GM10847 (cell line): Measurements from ENCODE around the gene HOXA9.

Experiments used
- POLR2A ChIP-seq: IDR thresholded peaks from 2 replicates; pipeline ENCODE4 v1.6.1; 2011; ENCODE audit not compliant: insufficient read length; ENCODE audit errors: extremely low read depth

Gene HOXA9

DNA sequence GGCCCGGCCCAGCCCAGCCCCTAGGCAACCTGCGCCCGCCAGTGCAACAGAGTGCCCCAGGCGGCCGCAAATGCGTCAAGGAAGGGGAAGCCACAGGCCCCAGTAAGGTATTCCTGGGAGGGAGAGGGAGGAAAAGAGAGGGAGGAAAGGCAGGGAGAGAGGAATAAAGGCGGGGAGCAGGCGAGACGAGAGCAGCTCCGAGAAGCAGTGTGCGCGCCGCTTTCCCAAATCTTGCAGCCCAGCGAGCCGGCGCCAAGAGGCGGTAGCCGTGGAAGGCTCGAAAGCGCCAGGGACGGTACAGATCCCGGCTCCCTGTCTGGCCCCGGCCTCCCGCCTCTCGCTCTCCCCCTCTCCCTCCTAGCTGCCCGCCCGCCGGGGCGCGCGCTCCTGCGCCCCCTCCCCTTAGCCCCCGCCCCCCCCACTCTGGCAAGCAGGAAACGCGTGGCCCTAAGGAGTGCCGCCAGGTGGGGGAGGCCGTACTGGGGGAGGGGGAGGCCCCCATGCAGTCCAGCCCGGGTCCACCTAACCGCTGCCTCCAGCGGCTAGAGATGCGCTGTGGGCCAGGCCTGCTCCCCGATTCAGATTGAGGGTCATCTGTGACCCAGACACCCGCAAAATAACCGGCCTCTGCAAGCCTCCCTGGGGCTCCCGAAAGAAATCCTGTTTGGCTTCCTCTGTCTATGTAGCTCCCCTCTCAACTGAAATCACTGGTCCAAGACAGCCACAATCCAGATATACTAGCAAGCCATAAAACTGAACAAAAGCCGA, 4.5 kb upstream of the HOXA9 start:
- TF ChIP-seq POLR2A: no peak

DNA sequence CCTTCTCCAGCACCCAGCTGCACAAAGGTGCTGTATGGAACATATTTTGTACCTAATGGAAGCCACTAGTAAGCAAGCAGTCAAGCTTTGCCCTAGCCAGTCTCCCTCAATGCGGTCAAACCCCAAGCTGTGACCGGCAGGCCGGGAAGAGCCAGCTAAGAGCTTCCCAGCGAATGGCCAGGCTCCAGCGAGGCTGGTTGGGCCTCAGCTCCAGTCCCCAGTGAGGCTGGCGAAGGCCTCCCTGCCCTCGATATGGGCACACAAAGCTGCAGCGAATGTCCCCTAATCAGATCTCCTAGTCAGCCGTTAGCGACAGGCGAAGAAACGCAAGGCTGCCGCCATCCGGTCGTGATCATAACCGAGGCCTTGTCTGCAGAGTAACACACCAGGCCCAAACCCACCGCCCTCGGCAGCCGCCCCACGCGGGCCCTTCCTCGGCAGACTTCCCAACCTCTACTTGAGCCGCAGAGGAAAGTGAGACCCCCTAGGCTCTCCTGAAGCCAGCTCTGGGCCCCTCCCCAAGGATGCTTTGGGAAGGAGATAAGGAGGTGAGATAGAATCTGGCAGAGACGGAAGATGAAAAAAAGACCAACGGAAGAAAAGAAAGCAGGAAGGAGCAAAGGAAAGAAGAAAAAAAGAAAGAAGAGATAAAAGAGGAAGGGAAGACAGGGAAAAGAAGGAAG, 3.1 kb upstream of the HOXA9 start:
- no peak for TF ChIP-seq POLR2A

DNA sequence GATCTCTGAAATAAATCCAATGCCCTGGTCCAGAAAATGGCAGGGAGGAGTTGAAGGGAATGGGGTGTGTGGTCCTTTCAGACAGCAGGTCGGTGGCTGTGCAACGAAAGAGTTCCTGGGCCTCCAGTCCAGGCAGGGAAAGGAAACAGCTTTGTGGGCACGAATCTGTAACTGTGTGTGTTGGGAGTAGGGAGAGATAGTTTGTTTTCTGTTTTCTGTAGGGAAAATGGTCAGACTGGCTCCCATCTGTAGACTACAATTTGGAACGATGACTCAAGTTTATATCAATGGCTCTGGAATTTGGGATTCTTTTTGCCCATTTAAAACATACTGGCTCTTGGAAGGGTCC, 2.6 kb upstream of the HOXA9 start:
- TF ChIP-seq POLR2A: no peak

DNA sequence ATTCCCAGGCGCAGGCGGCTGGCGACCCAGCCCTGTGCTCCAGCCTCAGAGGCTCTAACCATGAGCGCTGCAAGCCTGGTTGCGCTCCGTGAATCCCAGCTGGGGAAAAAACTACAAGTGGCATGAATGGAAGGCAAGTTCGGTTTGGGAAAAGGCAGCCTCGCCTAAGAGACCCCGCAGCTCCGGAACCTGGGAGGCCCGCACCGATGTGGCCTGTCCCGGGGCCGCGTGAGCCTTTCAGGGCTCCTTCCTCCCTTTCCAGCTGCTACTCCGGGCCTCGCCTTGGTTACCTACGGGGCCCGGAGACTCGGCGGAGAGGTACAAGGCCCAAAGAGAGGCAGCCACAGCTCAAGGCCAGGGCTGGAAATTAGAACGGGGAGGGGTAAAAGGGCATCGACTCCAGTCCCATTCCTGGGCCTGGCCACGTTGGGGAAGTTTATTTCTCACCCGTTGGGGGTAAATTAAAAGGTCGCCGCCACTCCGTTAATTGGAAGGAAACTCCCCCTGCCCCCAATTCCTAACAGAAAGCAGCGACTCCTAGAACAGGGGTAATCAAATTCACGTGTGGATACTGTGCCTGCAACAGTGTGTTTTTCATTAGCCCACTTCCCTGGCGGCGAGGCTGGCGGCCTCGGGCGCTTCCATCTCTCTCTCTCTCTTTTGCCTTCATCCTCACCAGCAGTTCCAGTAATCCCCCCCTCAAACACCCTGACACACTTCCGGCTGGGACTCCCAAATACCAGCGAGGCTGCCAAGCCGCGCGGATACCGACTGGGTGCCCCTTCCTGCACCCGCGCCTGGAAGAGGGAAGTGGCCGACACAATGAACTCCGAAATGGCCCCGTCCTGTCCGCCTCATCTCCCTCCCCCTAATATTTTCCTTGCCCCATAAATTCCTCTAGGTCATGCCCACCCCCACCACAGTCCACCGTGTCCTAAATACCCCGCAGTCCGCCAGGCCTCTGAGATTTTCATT, 1.5 kb upstream of the HOXA9 start:
- TF ChIP-seq POLR2A: no peak

DNA sequence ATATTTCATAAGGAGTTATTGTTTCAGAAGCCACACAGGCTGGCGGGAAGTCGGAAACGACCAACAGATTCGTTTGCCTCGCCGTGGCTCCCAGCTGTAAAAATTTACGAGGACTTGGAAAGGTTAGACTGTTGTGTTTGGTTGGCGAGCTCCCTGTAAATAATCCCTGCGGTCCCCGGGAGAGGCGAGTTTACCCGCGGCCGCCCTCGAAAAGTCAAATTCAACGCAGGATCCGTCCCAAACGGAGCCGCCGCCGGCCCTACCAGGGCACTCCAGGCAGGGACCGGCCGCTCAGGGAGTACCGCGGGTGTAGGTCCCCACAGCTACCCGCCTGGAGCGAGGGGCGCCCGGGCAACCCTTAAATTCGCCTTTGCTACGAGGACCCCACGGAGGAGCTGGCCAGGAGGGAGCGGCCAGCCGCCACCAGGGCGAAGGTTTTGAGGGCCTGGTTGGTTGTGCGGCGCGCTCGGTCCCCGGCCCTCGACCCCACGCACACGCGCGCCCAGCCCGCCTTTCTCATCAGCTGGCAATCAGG, 726 bp upstream of the HOXA9 start:
- TF ChIP-seq POLR2A: no peak

DNA sequence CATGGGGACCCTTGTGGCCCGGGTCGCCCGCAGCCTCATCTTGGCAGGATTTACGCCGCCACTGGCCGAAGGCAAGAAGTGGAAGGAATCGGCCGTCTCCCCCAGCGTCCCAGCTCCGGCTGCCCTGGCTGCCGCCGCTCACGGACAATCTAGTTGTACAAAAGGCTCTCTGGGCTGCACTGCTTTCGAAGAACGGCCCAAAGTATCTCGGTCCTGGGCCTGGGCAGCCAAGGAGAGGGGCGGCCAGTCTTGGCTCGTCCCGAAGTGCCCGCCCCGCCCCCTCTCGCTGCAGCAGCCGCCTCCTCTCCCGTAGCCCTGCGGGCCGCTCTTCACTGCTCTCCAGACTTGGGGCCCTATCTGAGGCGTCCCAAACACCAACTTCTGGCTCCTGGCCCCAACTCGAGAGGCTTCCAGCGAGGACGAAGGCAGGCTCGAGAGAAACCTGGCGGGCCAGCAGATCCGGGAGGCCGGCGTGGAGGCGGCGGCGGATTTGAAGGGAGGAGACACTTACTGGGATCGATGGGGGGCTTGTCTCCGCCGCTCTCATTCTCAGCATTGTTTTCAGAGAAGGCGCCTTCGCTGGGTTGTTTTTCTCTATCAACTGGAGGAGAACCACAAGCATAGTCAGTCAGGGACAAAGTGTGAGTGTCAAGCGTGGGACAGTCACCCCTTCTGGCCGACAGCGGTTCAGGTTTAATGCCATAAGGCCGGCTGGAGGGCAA, 809 bp downstream of the HOXA9 start:
- no peak for TF ChIP-seq POLR2A

DNA sequence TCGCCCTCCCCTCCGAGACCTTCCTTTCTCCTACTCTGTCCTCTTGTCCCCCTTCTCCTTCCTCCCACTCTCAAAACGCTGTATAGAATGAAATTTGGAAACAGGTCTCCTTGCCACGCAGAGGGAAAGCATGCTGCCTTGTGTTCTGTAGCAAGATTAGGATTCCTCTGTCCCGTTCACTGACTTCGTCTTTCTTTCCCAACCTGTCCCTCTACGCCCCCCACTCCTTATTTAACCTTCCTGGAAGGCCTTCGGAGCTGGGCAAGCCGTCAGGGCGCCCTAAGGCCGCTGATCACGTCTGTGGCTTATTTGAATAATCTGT, 1.3 kb downstream of the HOXA9 start:
- no peak for TF ChIP-seq POLR2A

DNA sequence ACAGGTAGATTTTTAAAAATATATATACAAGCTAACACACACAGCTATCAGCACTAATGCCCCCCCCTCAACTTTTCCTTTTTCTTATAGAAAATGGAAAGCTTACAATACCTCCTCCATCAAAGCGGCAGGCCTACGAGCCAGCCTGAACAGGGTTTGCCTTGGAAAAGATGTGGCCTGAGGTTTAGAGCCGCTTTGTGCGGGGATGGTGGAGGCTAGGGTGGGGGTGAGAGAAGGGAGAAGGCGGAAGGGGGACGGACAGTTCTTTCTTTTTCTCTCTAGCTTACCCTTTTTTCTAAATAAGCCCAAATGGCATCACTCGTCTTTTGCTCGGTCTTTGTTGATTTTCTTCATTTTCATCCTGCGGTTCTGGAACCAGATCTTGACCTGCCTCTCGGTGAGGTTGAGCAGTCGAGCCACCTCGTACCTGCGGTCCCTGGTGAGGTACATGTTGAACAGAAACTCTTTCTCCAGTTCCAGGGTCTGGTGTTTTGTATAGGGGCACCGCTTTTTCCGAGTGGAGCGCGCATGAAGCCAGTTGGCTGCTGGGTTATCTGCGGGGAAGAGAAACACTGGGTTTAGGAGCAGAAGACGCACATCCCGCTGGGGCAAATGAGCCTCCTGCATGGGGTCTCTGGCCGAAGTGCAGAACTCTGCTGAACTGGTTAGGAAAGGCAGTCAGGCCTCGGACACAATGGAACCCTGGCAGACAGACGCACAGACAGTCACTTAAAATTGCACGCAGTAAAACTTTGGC, 1.9 kb downstream of the HOXA9 start:
- TF ChIP-seq POLR2A: no peak

DNA sequence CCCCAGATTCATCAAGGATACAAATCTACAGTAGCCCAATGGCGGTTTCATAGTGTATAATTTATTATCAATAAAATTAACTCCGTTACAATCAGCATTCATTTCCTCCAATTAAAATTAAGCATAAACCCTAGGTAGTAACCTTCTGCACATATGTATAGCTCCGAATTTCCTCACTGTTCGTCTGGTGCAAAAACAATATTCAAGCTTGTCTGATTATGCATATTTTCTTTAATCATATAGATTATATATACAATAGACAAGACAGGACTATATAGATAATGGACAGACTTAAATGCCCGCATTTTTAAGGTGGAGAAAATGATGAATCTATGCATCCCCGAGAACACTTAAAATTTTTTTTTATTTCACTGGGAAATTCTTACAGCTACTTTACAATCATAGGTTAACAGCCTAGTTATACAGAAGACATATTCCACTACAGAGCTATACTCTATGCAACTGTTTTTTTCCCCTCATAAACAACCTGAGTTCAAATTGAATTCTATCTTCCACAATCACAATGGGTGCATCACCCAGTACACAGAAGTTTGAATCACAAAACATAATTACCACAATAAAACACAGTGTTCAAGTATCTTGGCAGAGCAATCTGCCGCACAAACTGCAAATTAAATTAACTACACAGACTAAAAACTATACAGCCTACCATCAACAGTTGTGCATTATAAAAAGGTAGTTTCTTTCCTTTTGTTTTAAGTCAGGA, 2.6 kb downstream of the HOXA9 start:
- TF ChIP-seq POLR2A: no peak

DNA sequence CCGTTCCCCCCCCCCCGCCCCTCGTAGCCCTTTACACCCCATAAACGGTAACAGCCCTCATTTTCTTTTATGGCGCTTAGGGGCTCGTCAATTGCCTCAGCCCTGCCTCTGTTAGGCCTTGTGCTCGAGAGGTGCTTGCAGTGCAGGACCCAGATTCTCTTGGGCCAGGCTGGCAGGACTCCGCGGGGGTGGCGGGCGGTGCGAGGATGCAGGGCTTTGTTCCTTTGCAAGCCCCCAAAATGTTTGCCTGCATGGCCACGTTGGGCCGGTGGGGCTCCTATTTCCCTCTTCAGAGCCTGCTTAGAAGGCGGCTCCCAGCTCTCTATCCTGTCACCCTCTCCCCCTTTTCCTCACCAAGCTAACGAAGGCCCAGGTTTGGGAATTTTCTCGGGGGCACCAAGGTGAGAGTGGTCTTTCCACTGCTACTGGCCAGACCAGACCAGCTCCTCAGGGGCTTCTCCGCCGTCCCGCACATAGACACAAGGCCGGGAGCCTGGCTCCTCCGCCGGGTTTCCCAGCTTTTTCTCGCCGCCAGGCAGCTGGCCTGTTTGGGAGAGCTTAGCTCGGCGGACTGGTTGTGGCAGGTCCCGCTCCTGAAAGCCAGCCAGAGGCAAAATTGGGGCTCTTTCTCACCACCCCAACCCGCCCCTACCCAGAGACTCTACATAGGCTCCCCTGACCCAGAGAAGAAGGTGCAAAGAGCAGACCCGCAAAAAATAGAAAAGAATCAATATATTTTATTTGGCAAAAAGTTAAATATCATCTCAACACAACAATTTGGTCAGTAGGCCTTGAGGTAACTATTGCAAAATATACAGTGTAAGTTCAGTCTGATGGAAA, 3.4 kb downstream of the HOXA9 start:
- no peak for TF ChIP-seq POLR2A

DNA sequence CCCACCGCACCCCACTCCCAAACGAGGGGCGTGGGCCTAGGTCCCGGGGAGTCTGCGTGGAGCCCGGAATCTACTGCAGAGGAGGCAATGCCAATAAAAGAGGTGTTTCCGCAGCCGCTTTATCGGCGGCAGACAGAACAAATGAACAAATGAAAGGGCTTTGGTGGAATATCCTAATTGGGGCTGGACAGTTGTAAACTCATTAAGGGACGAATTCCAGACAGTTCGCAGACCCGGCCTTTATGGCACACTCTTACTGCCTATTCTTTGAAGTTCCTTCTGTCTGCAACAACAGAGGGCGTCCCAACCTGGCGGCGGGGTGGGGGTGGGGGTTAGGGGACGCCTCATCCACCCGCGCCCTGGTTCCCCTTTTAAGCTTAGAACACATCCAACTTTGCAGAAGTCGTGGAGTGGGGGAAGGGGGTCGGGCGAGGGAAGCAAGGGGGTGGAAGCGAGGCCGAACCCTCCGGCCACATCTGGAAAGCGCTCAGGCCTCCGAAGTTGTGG, 4.1 kb downstream of the HOXA9 start:
- no peak for TF ChIP-seq POLR2A

DNA sequence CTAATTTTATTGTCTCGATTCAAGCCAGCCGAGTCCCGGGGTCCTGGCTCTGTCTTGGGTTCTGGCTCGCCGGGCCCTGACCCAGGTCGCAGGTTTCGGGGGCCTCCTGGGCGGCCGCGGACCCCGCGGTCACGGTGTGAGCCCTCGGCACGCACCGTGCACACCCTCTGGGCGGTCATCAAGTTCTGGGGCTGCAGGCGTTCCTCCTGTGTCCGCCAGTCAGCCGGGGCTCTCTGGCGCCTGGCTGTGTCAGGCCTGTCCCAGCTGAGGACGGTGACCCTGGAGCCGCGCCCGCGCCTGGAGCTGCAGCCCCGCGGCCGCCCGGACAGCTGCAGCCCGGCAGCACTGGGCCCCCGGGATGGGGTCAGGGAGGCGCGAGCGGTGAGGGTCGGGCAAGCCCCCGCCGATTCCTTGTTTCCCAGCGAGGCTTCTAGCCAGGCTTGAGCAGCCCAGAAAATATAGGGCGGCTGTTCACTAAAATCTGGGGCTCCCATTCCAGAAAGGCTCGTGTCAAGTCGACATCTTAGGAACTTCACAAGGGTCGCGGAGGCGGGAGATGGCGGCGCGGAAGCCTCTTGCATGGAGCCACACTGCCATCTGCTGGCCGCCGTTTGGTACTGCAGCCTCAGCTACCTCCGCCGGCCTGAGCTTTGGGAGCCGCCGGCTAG, 4.7 kb downstream of the HOXA9 start:
- TF ChIP-seq POLR2A: no peak

DNA sequence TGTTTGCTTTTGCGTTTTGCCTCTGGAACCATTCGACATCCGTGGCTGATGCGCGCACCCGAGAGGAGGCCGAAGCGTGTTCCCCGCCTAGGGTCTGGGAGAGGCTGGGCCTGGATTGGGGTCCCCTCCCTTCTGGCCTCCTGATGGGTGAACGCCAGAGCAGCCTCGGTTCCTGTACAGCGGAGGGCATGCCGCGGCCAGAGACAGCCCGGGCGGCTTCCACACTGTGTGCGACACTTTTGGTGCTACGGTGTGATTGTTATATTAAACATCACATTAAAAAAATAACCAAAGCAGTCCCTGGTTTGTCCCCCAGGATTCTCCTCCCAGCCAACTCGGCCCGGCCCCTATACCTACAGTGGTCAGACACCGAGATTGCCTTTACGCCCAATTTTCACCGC, 5.2 kb downstream of the HOXA9 start:
- no peak for TF ChIP-seq POLR2A
